ENCODE results near the gene ZBED2.
"Not testable (repeated sequence)": the region's sequence is repeated elsewhere in the genome, so short reads cannot be mapped to it uniquely, and the experiment has no call there.

DNA sequence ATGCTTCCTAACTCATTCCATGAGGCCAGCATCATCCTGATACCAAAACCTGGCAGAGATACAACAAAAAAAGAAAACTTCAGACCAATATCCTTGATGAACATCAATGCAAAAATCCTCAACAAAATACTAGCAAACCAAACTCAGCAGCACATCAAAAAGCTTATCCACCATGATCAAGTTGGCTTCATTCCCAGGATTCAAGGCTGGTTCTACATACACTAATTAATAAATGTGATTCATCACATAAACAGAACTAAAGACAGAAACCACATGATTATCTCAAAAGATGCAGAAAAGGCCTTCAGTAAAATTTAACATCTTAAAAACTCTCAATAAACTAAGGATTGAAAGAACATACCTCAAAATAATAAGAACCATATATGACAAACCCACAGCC lies 35.5 kb upstream of the ZBED2 start:
- TF ChIP-seq, protein P1, sequence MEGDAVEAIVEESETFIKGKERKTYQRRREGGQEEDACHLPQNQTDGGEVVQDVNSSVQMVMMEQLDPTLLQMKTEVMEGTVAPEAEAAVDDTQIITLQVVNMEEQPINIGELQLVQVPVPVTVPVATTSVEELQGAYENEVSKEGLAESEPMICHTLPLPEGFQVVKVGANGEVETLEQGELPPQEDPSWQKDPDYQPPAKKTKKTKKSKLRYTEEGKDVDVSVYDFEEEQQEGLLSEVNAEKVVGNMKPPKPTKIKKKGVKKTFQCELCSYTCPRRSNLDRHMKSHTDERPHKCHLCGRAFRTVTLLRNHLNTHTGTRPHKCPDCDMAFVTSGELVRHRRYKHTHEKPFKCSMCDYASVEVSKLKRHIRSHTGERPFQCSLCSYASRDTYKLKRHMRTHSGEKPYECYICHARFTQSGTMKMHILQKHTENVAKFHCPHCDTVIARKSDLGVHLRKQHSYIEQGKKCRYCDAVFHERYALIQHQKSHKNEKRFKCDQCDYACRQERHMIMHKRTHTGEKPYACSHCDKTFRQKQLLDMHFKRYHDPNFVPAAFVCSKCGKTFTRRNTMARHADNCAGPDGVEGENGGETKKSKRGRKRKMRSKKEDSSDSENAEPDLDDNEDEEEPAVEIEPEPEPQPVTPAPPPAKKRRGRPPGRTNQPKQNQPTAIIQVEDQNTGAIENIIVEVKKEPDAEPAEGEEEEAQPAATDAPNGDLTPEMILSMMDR (optimal IDR thresholded peaks at IDR 0.05 in 1 of 3, IDR thresholded peaks at IDR 0.05 in 1 of 3, conservative IDR thresholded peaks at IDR 0.05 in 1 of 3; ENCODE audit: extremely low read depth in 1 of 3, insufficient read depth in 2 of 3, low read length in 3 of 3) = not testable (repeated sequence)
- not testable (repeated sequence) for TF ChIP-seq EZH2 (IDR thresholded peaks at IDR 0.05; ENCODE audit: low read length)

Data from keratinocyte (primary cell).